Measurements from ENCODE around the gene BACE2.

DNA sequence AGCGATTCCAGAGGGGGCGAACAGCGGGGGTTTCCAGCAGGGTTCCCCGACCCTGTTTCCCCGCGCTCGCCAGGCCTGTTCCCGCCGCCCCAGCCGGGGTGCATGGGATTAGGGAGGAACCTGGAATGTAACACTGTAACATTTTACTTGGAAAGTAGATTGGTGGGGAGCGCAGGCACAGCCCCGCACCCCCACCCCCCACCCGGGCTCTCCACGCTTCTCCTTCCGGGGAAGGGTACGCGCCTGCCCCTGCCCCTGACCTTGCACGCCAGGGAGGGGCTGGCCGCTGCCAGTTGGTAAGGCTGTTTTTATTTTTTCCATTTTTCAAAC, 149.1 kb downstream of the BACE2 start:
- TF ChIP-seq ZNF324 (tag by site-specific recombination; IDR thresholded peaks at IDR 0.05) (no peak), ZNF133 (tag by site-specific recombination; IDR thresholded peaks at IDR 0.05) (no peak), MEIS1 (CRISPR knock-in tag; IDR thresholded peaks at IDR 0.05; ENCODE audit: borderline replicate concordance) (no peak)
- TF ChIP-seq, protein P1, sequence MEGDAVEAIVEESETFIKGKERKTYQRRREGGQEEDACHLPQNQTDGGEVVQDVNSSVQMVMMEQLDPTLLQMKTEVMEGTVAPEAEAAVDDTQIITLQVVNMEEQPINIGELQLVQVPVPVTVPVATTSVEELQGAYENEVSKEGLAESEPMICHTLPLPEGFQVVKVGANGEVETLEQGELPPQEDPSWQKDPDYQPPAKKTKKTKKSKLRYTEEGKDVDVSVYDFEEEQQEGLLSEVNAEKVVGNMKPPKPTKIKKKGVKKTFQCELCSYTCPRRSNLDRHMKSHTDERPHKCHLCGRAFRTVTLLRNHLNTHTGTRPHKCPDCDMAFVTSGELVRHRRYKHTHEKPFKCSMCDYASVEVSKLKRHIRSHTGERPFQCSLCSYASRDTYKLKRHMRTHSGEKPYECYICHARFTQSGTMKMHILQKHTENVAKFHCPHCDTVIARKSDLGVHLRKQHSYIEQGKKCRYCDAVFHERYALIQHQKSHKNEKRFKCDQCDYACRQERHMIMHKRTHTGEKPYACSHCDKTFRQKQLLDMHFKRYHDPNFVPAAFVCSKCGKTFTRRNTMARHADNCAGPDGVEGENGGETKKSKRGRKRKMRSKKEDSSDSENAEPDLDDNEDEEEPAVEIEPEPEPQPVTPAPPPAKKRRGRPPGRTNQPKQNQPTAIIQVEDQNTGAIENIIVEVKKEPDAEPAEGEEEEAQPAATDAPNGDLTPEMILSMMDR (tag by site-specific recombination; IDR thresholded peaks at IDR 0.05): no peak
